GM06990 (cell line): Measurements from ENCODE around the gene BTF3.

Experiments used
- DNase-seq: peaks from one replicate; pipeline ENCODE4 v3.0.0-alpha.2; 2011; ENCODE audit not compliant: insufficient read length; ENCODE audit errors: extremely low read depth
- H3K27me3 ChIP-seq: replicated peaks from 2 replicates; pipeline ENCODE4 v1.6.0; 2011; ENCODE audit warnings: low read length; ENCODE audit not compliant: control insufficient read depth, insufficient read depth
- H3K36me3 ChIP-seq: 2 replicates; pipeline ENCODE4 v1.5.1; 2011; ENCODE audit warnings: low read length; ENCODE audit not compliant: control insufficient read depth, insufficient read depth
- H3K4me3 ChIP-seq: replicated peaks from 2 replicates; pipeline ENCODE4 v1.5.1; 2011; ENCODE audit warnings: low read depth, mild to moderate bottlenecking, control low read depth, low read length
- CTCF ChIP-seq: IDR thresholded peaks from 2 replicates; pipeline ENCODE4 v1.5.1; 2011; ENCODE audit warnings: low read length, control low read depth, mild to moderate bottlenecking, inconsistent platforms; ENCODE audit not compliant: insufficient read depth, poor library complexity, severe bottlenecking

Gene BTF3

GRCh38 chr5:73513996-73514395 is 15.8 kb downstream of the BTF3 start:
- no peak for TF ChIP-seq CTCF
- no peaks in the 10 kb centered on the region for H3K27me3 ChIP-seq

GRCh38 chr5:73514418-73514817 is 16.2 kb downstream of the BTF3 start:
- Histone ChIP-seq H3K36me3 (no peaks in the 10 kb centered on the region), H3K4me3 (no peak overlapping the region), H3K27me3 (no peaks in the 10 kb centered on the region)
- DNase-seq, result no peak
- TF ChIP-seq CTCF, result no peak

More at GRCh38 chr5:73513996-73514395, 15.8 kb downstream of the BTF3 start:
- H3K36me3 ChIP-seq, result no peaks in the 10 kb centered on the region
- H3K4me3 ChIP-seq, result no peak overlapping the region
- DNase-seq, result no peak

- no peak for TF ChIP-seq CTCF
- H3K27me3 ChIP-seq, result no peaks in the 10 kb centered on the region
- DNase-seq, result no peak
- no peaks in the 10 kb centered on the region for H3K36me3 ChIP-seq
- no peak overlapping the region for H3K4me3 ChIP-seq
Observed at GRCh38 chr5:73515232-73515631, 17.0 kb downstream of the BTF3 start.

GRCh38 chr5:73519531-73520283 is 21.5 kb downstream of the BTF3 start:
- H3K27me3 ChIP-seq, result no peaks in the 10 kb centered on the region
- H3K4me3 ChIP-seq, result no peak overlapping the region
- peak; percentile 79 for TF ChIP-seq CTCF
- H3K36me3 ChIP-seq, result no peaks in the 10 kb centered on the region
- DNase-seq, result peak; percentile 53

DNA sequence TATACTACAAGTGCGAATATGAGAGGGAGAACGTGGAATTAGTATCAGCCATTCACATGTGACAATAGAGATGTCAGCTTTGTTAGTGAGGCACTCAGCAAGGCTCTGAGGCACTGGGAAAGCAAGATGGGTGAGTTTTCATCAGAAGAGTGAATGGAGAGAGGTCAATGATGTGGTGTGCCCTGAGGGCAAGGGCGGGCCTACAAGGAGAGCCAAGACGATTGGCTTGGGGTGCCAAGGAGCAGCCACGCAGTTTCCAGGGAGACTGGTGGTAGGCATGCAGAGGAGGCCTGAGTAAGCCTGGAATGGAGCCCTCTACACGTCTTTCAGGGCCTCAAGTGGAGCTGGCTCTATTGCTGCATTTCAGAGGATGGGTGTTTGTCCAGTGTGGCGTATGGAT is 24.7 kb downstream of the BTF3 start:
- no peak for TF ChIP-seq CTCF
- no peak for DNase-seq
- Histone ChIP-seq H3K36me3 (no peaks in the 10 kb centered on the region), H3K27me3 (no peaks in the 10 kb centered on the region), H3K4me3 (no peak overlapping the region)
